Measurements from ENCODE around the gene RYR1.
A peak's percentile ranks its signal among the peaks of the same experiment; 100 is the strongest.
"Not testable (repeated sequence)": the region's sequence is repeated elsewhere in the genome, so short reads cannot be mapped to it uniquely, and the experiment has no call there.

Gene RYR1

DNA sequence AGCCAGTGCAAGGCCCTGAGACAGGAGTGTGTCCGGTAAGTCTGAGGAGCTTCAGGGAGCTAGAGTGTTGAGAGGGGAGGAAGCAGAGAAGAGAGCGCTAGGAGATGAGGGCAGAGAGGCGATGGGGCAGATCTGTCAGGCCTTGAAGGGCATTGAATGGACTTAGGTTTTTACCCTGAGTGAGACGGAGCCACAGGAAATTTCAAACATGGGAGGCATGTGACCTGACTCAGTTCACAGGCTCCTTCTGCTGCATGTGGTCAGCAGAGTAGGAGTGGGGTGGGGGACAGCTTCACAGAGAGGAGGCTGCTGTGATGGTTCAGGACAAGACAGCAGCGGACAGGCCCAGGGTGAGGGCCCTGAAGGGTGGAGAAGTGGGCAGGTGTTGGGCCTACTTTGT is 33.1 kb upstream of the RYR1 start:
- no peak for DNase-seq (ENCODE audit: low read depth)

- DNase-seq (ENCODE audit: low read depth): no peak
Measured at GRCh38 chr19:38401148-38401547, 32.3 kb upstream of the RYR1 start.

DNA sequence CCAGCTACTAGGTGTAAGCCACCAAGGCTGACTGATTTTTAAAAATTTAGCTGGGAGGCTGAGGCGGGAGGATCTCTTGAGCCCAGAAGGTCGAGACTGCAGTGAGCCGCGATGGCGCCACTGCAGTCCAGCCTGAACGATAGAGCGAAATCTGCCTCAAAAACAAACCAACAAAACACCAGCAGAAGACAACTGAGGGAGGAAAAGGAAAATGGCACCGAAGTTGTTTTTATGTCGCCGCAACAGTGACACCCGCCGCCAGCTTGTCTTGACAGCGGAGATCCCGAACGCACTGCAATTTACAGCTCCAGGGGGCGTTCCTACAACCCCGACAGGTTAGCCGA is 30.9 kb upstream of the RYR1 start:
- no peak for DNase-seq (ENCODE audit: low read depth)

DNA sequence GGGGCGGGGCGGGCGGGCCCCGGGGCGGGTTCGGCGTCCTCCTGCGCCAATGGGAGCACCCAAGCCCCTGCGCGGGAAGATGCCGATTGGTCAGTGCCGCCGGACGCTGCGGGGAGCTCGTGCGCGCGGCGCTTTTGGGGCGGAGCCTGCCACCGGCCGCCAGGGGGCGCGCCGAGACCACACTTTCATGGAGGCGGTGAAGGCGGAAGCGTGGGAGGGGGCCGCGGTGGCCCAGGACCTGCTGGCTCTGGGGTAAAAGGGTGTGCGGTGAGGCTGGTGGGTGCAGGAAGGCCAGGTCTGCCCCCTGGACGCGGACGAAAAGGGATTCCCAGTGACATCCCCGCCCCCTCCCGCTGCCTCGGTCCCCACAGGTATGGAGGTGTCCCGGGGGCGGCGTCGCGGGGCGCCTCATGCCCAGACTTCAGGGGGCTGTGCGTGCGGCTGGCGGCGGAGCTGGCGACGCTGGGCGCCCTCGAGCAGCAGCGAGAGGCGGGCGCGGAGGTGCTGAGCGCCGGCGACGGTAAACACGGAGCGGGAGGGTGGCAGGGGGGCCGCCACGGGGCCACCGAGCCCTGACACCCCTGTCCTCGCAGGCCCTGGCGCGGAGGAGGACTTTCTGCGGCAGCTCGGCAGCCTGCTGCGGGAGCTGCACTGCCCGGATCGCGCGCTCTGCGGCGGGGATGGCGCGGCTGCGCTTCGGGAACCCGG is 30.4 kb upstream of the RYR1 start, which contains the start of gene FAM98C:
Gene FAM98C, plus strand, starts transcription at position 127 of the 708 bp plus-strand sequence. Its CDS starts 61 bp downstream, at position 188.
- peak; percentile 94 for DNase-seq (ENCODE audit: low read depth)

- no peak for DNase-seq (ENCODE audit: low read depth)
Measured at GRCh38 chr19:38404858-38405257, 28.6 kb upstream of the RYR1 start.

GRCh38 chr19:38405276-38405675 is 28.2 kb upstream of the RYR1 start:
- DNase-seq (ENCODE audit: low read depth): no peak

- no peak for DNase-seq (ENCODE audit: low read depth)
Measured at GRCh38 chr19:38409631-38410133, 23.8 kb upstream of the RYR1 start.

DNA sequence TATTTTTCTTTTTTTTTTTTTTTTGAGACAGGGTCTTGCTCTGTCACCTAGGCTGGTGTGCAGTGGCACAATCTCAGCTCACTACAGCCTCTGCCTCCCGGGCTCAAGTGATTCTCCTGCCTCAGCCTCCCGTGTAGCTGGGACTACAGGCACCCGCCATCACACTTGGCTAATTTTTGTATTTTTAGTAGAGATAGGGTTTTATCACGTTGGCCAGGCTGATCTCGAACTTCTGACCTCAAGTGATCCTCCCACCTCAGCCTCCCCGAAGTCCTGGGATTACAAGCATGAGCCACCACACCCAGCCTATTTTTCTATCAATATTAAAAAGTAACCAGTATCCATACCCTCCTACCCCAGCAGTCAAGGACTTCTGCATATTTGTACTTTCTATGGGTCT is 23.1 kb upstream of the RYR1 start:
- DNase-seq (ENCODE audit: low read depth): not testable (repeated sequence)

- DNase-seq (ENCODE audit: low read depth): no peak
Measured at GRCh38 chr19:38411041-38411712, 22.3 kb upstream of the RYR1 start.

DNA sequence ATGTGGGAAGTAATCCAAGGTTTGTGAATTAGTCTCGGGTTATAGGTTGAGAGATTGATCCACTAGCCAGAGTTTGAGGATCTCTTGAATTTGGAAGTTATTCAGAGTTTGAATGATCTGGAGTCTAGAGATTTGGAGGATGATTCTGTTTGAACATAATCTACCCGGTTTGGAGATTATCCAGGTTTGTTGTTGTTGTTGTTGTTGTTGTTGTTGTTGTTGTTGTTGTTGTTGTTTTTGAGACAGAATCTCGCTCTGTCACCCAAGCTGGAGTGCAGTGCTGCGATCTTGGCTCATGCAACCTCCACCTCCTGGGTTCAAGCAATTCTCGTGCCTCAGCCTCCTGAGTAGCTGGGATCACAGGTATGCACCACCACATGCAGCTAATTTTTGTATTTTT is 21.6 kb upstream of the RYR1 start:
- not testable (repeated sequence) for DNase-seq (ENCODE audit: low read depth)

GRCh38 chr19:38412491-38412890 is 21.0 kb upstream of the RYR1 start:
- no peak for DNase-seq (ENCODE audit: low read depth)

DNA sequence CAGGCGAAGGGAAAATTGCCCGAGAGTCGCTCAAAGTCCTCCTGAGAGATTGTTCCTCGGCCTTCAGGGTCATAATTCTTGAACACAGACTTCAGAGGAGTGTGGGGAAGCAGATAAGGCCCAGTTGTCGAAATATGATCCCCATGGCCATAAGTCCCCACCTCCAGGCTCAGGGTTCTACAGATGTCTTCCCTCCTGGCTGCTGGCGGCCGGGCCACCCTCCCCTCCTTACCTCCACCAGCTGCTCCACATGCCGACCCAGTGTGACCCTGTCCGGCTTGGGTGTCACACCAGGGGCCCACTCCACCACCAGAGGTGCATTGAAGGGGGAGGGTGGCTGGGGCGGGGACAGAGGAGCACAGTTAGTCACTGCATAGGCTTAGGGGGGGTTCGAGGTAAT is 20.5 kb upstream of the RYR1 start:
- no peak for DNase-seq (ENCODE audit: low read depth)

DNA sequence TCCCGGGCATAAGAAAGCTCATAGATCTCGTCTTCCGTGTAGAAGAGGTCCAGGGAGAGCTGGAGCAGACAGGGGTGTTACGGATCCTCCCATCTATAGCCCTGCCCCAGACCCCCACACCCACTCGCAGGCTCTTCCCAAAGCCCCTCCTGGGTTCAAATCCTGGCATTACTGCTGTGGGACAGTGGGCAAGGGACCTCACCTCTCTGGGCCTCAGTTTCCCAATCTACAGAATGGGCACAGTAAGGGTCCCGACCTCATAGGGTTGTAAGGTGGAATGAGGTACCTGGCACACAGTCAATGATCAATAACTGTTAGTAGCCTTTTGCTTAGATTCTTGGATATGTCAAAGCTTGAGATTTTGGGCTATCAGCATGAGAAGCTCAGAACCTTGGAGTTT is 20.1 kb upstream of the RYR1 start:
- no peak for DNase-seq (ENCODE audit: low read depth)

- DNase-seq (ENCODE audit: low read depth): no peak
Measured at GRCh38 chr19:38417146-38417543, 16.3 kb upstream of the RYR1 start.

DNA sequence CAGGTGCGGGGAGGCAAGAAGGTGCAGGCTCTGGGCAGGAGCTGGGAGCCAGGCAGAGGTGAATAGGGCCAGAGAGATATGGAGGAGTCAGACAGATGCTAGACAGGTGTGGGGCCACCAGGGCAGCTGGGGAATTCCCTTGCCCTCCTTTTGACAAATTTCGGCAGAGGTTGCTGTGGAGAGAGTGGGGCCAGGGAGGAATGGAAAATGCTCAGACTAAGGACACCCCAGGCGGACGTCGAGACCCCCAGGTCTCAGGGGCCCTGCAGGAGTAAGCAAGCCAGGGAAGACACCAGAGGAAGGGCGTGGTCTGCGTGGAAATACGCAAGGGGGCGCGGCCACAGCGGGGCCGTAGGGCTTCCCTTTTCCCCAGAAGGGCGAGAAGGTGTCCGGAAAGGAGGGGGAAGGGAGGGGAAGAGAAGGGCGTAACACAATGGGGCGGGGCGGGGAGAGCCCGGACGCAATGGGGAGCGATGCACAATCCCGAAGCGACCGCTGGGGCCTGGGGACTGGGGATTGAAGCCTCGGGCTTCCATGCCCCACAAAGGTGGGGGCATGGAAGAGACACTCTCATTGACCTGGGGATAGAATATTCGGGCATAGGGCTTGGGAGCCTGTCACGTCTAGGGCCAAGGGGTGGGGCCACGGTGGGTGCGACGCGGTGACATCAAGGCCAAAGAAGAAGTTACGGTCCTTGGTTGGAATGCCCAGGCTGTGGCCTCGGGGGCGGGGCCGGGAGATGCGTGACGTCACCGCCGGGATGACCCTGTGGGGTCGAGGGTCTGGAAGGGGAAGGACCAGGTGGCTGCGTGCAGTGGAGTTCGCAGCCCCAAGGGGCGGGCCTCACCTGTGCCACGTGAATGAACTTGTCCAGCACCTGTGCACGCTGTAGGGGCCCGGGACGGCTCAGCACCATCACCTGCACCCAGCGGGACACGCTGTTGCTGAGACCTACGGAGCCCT is 15.7 kb upstream of the RYR1 start:
- DNase-seq (ENCODE audit: low read depth): peak; percentile 79

GRCh38 chr19:38420935-38421334 is 12.6 kb upstream of the RYR1 start:
- DNase-seq (ENCODE audit: low read depth): no peak

- no peak for DNase-seq (ENCODE audit: low read depth)
Measured at GRCh38 chr19:38421856-38422255, 11.6 kb upstream of the RYR1 start.

- no peak for DNase-seq (ENCODE audit: low read depth)
Measured at GRCh38 chr19:38422438-38422837, 11.1 kb upstream of the RYR1 start.

GRCh38 chr19:38424272-38424671 is 9.2 kb upstream of the RYR1 start:
- no peak for DNase-seq (ENCODE audit: low read depth)

- no peak for DNase-seq (ENCODE audit: low read depth)
Measured at GRCh38 chr19:38425222-38425809, 8.2 kb upstream of the RYR1 start.

DNA sequence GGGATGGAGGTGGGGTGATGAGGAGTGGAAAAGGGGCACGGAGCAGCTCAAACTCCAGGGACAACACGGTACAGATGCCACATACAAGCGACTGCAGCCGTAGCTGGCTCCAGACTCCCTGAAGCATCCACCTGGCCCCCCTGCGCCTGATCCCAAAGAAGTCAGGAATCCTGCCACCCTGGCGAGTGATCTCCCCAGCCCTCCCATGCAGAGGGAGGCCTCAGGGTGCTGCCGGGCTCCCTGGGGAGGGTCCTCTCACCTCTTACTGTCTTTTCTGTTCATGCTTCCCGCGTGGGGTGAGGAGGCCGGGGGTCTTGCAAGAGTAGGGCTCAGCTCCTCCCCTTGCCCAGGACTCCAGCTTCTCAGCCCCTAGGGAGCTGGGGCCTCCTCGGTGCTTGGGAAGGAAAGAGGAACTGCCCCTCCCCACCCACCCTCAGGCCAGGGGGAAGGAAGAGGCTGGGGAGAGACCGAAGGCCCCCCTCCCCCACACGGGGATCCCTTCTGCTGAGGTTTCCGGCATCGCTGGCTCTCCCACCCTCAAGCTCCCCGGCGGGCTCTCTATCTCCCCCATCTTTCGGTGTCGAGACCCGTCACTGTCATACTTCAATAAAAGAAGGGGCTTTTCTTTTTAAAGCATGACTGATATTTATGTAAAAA is 7.6 kb upstream of the RYR1 start, which contains the start of gene RASGRP4:
Gene RASGRP4, minus strand, starts transcription at position 410 of the 657 bp plus-strand sequence. Its CDS starts 128 bp downstream, at position 282.
- DNase-seq (ENCODE audit: low read depth): peak; percentile 93

Measured in CMK (cell line).